NCI-H1436 treated with DMSO at 0.1 percent for 48 hours (cell line): Measurements from ENCODE around the gene FREM3.

Source experiments
- DNase-seq: peaks from one replicate; lab custom pipeline; 2025; lab: John Stamatoyannopoulos, UW

The FREM3 gene

DNA sequence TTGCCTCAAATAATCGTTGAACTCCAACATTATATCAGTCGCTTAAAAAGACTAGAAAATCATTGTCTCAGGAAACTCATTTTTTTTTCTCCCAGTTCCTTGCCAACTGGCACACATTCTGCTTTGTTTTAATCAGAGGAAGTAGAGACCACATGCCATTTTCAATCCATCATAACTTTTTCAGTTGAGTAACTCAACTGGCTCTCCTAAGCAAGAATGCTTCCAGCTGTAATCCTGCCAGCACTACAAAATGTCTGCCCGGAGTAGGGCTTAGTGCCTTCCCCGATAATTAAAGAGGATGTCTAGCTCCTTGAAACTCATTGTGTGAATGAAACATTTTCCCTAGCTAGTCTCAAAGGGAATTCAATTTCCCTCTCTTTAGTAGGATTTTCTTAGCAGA, 33.0 kb downstream of the FREM3 start:
- DNase-seq: no peak

DNA sequence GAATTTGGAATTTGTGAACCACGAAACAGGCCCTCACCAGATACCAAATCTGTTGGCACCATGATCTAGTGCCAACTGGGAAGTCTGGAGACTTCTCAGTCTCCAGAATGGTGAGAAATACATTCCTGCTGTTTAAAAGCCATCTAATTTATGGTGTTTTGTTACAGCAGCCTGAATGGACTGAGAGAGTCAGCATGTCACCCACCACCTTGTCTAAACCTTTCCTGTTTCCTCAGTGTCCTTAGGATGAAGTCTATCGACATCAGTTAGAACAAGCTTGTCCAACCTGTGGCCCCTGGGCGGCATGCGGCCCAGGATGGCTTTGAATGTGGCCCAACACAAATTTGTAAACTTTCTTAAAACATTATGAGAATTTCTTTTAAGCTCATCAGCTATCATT, 42.1 kb downstream of the FREM3 start:
- DNase-seq: no peak

DNA sequence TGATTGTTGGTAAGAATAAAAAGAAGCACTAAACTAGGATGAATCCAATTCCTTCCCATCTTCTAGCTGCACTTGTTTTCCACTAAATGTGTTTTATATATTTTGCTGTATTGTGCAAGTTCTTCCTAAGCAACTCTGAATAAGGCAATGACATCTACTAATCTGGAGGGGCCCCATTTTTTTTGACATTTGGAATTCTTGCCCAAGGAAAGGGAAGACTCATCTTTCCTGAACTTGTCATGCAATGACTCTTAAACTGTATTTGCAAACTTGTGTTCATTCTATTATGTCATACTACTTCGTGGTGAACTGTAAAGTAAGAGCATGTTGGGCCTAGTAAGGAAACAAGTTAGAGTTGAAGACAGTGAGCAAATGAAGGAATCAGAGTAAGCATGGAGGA, 45.9 kb downstream of the FREM3 start:
- DNase-seq: no peak

DNA sequence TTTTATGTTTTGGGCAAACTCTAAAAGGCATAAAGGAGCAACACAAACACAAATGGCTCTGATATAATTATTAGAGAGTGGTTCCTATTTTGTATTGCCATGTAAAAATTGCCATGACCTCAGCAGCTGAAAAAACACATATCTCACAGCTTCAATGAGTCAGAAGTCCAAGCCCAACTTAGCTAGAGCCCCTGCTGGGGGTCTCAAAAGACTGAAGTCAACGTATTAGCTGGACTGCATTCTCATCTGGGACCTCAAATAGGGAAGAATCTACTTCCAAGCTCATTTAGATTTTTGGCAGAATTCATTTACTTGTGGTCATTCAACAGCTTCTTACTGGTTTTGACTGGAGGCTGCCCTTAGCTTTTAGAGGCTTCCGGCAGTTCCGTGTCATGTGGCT, 47.4 kb downstream of the FREM3 start:
- DNase-seq: no peak

DNA sequence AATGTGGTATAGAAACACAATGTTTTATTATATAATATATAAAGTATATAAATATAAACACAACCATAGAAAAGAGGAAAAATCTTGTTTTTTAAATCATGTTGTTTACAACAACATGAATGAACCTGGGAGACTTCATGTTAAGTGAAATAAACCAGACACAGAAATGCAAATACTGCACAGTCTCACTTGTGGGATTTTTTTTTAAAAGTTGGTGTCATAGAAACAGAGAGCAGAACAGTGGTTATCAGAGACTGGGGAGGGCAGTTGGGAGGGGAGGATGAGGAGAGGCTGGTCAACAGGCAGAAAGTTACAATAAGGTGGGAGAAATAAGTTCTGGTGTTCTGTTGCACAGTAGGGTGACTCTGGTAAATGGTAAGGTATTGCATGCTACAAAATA, 57.1 kb downstream of the FREM3 start:
- no peak for DNase-seq

DNA sequence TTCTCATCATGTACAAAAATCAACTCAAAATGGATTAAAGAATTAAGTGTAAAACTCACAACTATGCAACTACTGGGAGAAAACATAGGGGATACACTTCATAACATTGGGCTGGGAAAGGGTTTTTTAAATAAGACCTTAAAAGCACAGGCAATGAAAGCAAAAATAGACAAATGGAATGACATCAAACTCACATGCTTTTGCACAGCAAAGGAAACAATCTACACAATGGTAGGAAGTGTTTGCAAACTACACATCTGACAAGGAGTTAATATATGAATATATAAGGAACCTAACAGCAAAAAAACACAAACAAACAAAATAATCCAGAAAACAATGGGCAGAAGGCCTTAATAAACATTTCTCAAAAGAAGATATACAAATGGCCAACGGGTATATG, 57.9 kb downstream of the FREM3 start:
- no peak for DNase-seq

DNA sequence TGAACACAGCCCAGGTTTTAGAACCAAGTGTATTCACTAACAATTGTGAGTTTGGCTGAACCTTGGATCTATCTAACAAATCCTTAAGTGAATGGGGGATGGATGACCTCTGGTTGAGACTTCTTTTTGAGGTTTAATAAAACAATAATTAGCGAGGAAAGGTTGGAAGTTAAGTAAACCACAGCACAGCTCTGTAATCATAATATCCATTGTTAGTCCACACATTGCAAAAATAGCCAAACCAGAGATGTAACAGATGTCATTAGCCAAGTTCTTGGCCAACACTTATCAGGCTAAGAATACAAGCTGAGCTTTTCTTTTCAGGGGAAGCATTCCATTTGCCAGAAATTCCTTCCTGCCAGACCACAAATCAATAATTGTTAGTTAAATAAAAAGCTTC, 59.1 kb downstream of the FREM3 start:
- DNase-seq: no peak

DNA sequence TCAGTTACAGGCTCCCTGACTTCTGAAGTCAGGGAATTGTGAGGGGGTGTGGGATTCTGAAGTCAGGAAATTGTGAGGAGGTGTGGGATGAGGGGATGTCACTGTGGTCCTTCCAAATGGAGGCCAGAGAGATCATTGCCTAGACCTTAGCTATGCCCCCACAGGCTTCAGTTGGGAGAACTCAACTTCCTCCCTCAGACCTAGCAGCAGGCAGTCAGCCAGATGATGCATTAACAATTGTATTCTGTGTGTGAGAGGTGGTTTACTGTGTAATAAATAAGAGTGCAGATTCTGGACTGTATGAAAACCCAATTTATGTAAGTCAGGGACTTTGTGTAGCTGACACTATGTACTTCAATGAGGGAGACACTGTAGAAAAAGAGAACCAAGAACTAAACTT, 65.7 kb downstream of the FREM3 start:
- no peak for DNase-seq

DNA sequence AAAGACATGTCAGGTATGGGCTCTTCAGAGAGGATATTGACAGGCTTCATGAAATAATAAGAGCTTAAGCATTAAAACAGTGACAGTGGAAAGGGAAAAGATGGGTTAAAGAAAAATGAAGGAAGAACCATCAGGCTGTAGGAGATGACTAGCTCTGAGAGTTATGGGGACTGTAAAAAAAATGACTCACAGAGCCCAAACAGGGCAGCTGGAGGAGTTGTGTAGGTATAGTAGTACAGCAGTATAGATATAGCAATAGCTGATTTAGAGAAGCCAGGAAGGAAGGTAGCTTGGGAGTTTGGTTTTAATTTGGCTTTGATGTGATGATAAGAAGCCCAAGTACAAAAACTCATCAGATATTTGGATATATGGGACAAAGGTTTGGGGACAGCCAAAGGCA, 66.6 kb downstream of the FREM3 start:
- no peak for DNase-seq

DNA sequence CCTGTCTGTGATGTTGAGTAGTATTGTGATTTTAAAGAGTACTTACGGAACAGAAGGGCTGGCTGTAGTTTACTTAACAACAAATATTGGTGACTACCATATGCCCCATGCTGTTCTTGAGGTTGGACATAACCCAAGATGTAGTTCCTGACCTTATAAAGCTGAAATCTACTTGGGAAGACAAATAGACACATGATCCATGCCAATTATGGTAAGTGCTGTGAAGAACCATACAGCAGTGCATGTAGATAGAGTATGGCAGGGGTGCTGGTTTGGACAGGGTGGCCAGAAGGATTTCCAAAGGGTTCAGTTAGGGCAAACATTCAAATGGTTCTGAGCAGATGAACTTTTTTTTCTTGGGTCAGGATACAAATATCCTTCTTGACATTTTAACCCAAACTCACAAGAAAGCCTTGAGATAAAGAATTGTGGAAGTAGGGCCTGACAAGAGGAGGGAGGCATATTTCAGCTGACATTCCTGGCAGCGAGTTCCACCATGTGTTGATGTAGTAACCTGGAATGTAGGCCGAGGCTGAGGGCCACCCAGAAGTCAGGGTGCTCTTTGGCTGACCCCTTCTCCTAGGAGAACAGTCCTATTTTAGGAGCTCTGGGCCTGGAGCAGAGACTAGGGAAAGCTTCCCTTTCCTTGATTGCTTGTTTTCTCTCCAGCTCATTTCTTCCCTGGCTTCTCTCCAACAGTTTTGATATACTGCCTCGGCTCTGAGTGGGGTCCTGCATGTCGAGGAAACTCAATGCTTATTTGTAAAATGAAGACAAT, 74.2 kb downstream of the FREM3 start:
- DNase-seq: no peak

DNA sequence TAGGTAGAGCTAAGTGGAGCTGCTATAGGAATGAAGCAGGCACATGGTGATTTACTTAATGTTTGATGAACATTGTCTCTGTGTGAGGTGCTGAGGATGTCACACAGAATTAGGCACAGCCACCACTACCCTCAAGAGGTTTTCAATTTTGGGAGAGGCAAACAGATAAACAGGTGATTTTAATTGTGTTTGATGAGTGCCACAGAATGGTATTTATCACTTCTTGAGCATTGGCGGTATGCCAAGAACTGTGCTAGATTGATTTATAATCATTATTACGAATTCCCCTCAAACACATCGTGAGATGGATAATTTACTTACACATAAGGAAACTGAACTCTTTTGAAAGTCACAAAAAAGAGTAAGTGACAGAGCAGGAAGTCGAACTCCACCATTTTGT, 74.8 kb downstream of the FREM3 start:
- DNase-seq: no peak

DNA sequence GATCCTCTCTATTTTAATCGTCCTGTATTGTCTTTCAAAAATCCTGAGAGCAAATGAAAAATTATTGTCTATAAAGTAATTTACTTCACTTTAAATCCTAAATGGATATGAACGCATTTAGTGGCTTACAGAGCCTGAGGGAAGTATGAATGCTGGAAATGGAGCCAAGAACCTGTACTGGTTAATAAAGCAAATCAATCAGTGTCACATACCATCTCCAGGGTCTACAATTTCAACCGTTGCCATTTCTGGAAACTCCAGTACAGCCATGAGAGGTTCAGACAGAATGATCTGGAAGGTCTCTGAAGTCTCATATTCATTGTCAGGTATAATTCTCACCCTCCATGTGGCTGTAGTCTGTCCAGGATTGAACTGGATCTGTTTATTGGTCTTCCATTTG, 76.6 kb downstream of the FREM3 start:
- no peak for DNase-seq

DNA sequence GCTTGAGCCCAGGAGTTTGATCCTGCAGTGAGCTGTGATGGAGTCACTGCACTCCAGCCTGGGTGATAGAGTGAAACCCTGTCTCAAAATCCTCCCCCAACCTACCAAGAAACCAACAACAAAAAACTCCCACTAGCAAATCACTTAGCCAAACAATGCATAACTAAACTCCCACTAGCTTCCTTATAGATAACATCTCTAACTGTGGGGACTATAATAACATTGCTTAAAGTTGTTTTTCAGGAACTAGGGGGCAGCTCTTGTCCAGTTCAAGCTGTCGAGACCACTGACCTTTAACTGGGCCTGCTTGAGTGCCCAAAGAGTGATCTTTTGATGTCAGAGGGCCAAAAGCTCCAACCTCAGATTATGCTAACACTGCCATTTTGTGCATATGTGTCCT, 81.7 kb downstream of the FREM3 start:
- no peak for DNase-seq

DNA sequence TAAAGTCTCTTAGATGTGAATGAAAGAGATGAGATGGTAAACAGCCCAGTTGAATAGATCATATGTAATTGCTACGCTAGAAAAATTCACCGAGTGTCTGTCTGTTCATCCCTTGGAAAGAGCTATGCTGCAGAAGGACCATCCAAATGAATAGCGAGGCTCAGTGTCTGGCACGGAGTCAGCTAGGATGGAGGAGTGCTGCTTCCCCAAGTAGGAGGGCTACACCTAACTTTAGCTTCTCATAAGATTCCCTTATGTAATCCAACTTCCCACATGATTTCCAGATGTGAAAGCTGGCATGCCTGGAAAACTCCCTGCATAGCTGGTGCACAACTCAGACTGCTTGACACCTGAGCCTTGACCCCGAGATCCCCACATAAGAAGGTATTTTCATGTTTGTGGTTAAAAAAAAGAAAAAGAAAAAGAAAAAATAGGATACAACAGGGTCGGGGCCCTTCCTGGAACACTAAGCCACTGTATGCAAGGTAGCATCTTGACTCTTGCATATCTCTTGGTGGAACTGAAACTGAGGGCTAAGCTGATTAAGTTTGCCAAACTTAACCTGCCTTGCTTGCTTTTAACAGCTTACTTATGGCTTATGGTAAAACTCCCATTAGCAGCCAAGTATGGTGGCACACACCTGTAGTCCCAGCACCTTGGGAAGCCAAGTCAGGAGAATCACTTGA, 82.3 kb downstream of the FREM3 start:
- no peak for DNase-seq

DNA sequence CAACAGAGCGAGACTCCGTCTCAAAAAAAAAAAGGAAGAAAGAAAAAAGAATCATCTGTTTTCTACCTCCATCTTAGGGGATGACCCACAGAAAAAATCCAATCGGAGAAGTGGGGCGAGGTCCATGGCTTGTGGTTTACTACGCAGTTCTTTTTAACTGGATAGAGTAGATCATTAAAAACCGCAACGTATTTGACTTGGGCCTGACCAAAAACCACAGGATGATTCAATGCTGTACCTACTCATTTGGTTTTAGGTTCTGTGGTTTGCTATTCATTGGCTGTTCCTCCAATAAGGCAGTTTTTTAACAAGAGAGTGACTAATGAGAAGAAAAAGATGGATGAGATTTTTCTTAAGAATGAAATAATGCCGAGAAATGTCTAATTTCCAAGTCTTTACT, 83.7 kb downstream of the FREM3 start:
- no peak for DNase-seq

DNA sequence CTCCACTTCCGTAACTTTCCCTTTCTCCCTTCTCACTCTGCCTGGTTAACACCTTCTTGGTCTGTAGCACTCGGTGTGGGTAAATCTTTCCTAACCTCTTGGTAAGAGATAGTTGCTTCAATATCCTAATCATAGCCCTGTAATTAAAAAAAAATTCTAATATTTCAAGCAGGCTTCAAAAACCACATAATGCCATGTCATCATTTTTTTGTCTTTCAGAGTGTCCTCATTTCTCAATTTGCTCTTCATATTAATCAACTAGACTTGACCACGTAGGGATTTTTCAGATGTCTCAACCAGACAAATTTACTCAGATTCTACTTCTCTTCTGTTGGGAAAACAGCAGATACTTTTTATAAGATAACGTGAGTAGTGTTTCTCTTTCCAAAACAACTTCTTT, 91.0 kb downstream of the FREM3 start:
- no peak for DNase-seq

DNA sequence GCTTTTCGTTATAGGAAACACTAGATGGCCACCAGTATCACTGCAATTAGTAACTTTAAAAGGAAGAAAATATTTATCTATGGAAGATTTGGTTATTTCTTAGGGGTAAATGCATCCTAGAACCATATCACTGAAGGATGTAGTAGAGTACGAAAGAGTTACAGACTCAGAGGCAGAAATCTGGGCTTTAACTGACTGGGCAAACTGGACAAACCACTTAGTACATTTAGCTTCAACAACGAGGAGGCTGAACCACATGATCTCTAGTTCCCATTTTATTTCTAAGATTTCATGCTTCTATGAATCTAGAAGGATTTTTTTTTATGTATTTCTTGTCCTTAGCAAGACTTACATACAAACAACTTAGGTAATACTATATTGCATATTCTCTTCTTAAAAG, 94.0 kb downstream of the FREM3 start:
- DNase-seq: no peak

DNA sequence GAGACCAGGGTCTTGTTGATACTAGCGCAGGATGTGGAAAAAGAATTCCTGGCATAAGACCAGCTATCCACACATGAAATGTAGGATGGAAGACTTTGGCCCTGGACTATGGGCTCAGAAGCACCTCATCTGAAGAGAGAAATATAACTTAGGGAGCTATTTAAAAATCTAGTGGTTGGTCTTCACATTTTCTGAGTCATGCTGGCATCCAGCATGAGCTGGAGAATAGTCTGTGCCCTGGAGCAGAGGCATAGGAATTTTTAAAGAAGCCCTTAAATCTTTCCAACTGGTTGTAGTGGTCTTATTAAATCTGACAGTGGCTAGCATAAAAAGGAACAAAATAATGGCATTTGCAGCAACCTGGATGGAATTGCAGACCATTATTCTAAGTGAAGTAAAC, 100.6 kb downstream of the FREM3 start:
- DNase-seq: no peak

DNA sequence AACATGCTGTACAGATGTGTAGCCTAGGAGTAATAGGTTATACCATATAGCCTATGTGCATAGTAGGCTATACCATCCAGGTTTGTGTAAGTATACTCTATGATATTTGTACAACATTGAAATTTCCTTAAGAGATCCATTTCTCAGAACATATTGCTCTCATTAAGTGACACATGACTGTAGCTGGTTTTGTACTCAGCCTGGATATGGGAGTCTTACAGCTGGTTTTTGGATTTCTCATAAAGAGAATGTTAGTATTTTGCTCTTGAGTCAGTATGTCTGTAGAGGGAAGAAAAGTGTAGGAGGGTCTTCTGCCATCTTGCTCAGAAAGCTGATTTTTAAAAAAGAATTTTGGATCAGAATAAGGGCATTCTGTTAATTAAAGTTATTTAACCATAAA, 101.7 kb downstream of the FREM3 start:
- DNase-seq: no peak

DNA sequence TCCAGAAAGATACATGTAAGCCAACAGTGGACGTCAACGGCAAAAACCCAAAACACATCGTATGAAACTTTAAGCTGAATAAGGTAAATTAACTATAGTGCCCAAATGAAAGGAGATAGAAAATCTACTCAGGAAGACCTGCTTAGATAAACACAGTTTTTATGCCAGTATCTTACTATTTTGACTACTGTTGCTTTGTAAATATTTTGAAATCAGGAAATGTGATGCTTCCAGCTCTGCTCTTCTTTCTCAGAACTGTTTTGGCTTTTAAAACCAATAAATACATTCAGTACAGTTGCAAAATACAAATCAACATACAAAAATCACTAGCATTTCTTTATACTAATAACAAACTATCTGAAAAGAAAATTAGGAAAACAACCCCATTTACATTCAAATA, 103.2 kb downstream of the FREM3 start:
- no peak for DNase-seq

DNA sequence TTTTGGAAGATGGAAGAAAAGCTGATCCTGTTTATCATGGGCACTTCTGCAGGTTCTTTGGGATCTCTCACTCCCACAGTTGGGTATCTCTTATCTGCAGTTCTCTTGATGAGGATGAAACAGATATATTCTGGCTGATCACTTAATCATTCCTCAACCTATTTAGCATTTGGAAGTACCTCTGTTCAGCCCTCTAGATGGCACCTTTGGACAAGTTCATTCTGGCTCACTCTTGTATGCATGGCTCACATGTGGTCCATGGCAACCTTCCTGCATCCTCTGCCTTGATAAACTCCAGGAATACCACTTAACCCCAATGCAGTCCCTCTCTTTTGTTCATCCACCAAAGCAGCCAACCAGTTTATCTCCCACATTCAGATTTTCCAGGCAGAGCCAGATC, 112.8 kb downstream of the FREM3 start:
- no peak for DNase-seq

DNA sequence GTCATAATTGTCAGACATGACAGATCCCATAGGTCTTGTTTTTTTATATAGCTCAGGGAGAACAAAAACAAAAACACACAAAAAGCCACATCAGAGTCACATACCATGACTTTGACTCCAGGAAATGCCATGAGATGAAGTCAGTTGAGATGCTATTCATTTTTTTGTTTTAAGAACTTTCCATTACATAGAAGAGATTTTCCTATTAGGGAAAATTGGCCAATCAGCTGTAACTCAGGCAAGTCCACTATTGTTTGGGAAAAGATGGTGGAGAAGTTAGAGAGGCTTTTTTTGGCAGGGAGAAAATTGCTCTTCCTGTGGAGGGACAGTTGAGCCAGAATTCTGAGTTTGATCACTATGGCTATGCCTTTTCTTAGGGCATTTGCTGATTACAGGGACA, 114.4 kb downstream of the FREM3 start:
- no peak for DNase-seq

DNA sequence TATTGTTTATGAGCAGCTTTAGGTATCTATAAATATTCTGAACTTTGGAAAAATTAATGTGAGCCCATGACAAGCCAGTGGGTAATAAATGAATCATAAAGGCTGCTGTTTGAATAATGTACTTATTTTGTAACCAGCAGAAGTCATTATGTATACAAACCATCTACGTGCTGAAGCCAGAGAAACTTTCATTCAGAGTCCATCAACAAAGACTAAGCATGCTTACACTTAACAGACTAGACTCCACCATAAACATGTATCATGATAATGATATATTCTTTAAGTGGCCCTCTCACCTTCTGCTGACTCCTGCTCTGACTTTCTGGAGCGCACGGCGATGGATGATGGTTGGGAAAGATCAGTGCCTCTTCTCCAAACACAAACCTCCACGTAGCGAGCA, 114.9 kb downstream of the FREM3 start:
- no peak for DNase-seq

DNA sequence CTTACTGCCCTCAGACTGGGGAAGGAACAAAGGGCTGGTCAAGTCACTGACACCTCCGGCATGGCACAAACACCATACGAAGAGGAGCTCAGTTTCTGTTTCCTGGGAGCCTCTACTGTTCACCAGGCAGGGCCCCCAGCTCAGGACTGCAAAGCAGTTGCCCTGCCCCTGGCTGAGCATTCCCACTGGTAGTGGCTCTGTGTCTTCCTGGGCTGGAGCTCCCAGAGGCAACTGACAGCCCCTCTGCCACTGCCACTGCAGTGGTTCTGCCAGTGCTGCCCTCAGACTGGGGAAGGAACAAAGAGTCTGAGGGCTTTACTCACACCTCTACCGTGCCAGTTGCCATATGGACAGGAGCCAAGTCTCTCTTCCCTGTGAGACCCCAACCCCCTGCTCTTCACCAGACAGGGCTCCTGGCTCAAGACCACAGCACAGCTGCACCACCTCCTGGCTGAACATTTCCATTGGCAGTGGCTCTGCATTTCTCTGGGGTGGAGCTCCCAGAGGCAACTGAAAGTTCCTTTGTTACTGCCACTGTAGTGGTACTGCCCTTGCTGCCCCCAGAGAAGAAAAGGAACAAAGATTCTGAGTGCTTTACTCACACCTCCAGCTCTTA, 119.0 kb downstream of the FREM3 start:
- no peak for DNase-seq
